SU-DHL-6 (cell line): Measurements from ENCODE around the gene EPHB3.

Experiments
- CTCF ChIP-seq: fragments of 200-600 bp; sonication (generic); IDR thresholded peaks from one replicate; pipeline ENCODE4 v1.5.1; 2017; ENCODE audit warnings: antibody characterized with exemption, mild to moderate bottlenecking, low read length, moderate library complexity; ENCODE audit not compliant: insufficient read depth, poor library complexity, severe bottlenecking
- EZH2phosphoT487 ChIP-seq: fragments of 200-600 bp; sonication (generic), shearing (Covaris generic); conservative IDR thresholded peaks from 2 replicates; pipeline ENCODE4 v1.6.1; 2018; ENCODE audit warnings: mild to moderate bottlenecking, antibody characterized with exemption, low read length, moderate library complexity, mixed read lengths

GRCh38 chr3:184608209-184608608 is 46.6 kb downstream of the EPHB3 start:
- TF ChIP-seq CTCF (no peak), EZH2phosphoT487 (no peak)
